ENCODE results near the gene THAP4. TPM values are rescaled to one million over a fixed set of nuclear protein-coding genes. Genes with fewer than 3 reads are reported as not detected.
A peak's percentile ranks its signal among the peaks of the same experiment; 100 is the strongest.

Gene THAP4
- total and polyA plus RNA-seq, 2 donors: 34.0 to 36.8 TPM

DNA sequence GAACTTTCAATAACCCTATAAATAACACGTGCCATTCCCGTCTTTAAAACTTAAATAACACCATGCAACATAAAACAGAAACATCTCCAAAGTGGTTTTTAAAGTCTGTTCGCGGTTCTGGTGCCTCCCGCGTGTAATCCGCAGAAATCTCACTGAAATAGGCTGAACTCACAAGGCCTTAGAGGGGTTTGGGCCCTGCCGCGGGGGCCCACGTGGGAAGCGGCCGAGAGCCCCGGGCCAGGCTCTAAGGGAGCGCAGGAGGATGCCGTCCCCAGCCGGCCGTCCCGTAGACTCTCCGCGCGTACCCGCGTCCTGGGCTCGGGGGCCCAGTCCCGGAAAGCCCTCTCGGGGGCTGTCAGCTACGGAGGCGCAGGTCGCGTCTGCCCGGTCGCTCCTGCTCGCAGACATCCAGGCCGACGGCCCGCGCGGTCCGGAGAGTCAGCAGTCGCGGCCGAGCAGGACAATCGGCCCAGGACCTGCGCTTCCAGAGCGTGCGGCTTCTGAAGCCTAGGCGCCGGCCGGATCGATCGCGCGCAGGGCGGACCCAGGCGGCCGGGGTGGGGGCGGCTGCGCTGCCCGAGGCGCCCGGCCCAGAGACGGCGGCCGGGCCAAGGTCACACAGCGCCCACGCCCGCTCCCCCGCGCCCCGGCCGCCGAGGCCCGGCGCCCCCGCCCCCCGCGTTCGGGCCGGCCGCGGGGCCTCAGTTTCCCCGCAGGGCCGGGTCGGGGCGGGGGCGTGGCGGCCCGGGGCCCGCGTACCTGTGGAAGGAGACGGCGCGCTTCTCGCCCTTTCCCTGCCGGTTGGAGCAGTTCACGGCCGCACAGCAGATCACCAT, 558 bp downstream of the THAP4 start:
- H3K9me3 ChIP-seq (ENCODE audit: control insufficient read depth in 2 of 2, insufficient read depth in 1 of 2, low read length in 1 of 2): peaks cover 3 to 12% of the 10 kb centered on the region in 2 donors
- DNase-seq (ENCODE audit: low read depth in 6 of 9, low spot score in 9 of 9): peak in 2 of 9 donors; percentile 13 to 39

GRCh38 chr2:241635756-241636155, 1.2 kb downstream of the THAP4 start:
- H3K4me1 ChIP-seq (ENCODE audit: control insufficient read depth in 2 of 2, insufficient read depth in 2 of 2, low read length in 2 of 2): peaks cover 7 to 11% of the 10 kb centered on the region in 2 donors
- H3K4me3 ChIP-seq (ENCODE audit: low read length in 2 of 2): peak overlapping the region; percentile 57 to 98

More for the DNA sequence above, 558 bp downstream of the THAP4 start:
- Histone ChIP-seq H3K36me3 (ENCODE audit: control insufficient read depth in 2 of 2, insufficient read depth in 2 of 2, low read length in 1 of 2) (peaks cover 26% of the 10 kb centered on the region in 2 donors), H3K4me1 (ENCODE audit: control insufficient read depth in 2 of 2, insufficient read depth in 2 of 2, low read length in 2 of 2) (peaks cover 7 to 11% of the 10 kb centered on the region in 2 donors), H3K27me3 (ENCODE audit: control insufficient read depth in 2 of 2, insufficient read depth in 1 of 2, low read length in 1 of 2) (peaks cover 0 to 5% of the 10 kb centered on the region in 2 donors), H3K4me3 (ENCODE audit: low read length in 2 of 2) (peak overlapping the region; percentile 57 to 98), H3K27ac (ENCODE audit: low read depth in 1 of 2, low read length in 1 of 2) (peak overlapping the region in 1 of 2 donors; percentile 98)
- WGBS: 1% methylated on average over 97 of the region's 97 CpGs

GRCh38 chr2:241633561-241633960, 3.4 kb downstream of the THAP4 start:
- no peak overlapping the region for H3K27ac ChIP-seq (ENCODE audit: low read depth in 1 of 2, low read length in 1 of 2)
- peaks cover 0 to 5% of the 10 kb centered on the region in 2 donors for H3K27me3 ChIP-seq (ENCODE audit: control insufficient read depth in 2 of 2, insufficient read depth in 1 of 2, low read length in 1 of 2)
- H3K9me3 ChIP-seq (ENCODE audit: control insufficient read depth in 2 of 2, insufficient read depth in 1 of 2, low read length in 1 of 2): no peaks in the 10 kb centered on the region
- no peak overlapping the region for H3K4me3 ChIP-seq (ENCODE audit: low read length in 2 of 2)
- H3K4me1 ChIP-seq (ENCODE audit: control insufficient read depth in 2 of 2, insufficient read depth in 2 of 2, low read length in 2 of 2): peaks cover 6 to 7% of the 10 kb centered on the region in 2 donors
- H3K36me3 ChIP-seq (ENCODE audit: control insufficient read depth in 2 of 2, insufficient read depth in 2 of 2, low read length in 1 of 2): peaks cover 24 to 31% of the 10 kb centered on the region in 2 donors
- 97% methylated on average over 17 of the region's 17 CpGs for WGBS
- no peak for DNase-seq (ENCODE audit: low read depth in 6 of 9, low spot score in 9 of 9)

More at GRCh38 chr2:241635756-241636155, 1.2 kb downstream of the THAP4 start:
- Histone ChIP-seq H3K27me3 (ENCODE audit: control insufficient read depth in 2 of 2, insufficient read depth in 1 of 2, low read length in 1 of 2) (peaks cover 0 to 5% of the 10 kb centered on the region in 2 donors), H3K9me3 (ENCODE audit: control insufficient read depth in 2 of 2, insufficient read depth in 1 of 2, low read length in 1 of 2) (peaks cover 3 to 12% of the 10 kb centered on the region in 2 donors), H3K36me3 (ENCODE audit: control insufficient read depth in 2 of 2, insufficient read depth in 2 of 2, low read length in 1 of 2) (peaks cover 26 to 32% of the 10 kb centered on the region in 2 donors), H3K27ac (ENCODE audit: low read depth in 1 of 2, low read length in 1 of 2) (no peak overlapping the region)
- no peak for DNase-seq (ENCODE audit: low read depth in 6 of 9, low spot score in 9 of 9)
- 71% methylated on average over 6 of the region's 6 CpGs for WGBS

DNA sequence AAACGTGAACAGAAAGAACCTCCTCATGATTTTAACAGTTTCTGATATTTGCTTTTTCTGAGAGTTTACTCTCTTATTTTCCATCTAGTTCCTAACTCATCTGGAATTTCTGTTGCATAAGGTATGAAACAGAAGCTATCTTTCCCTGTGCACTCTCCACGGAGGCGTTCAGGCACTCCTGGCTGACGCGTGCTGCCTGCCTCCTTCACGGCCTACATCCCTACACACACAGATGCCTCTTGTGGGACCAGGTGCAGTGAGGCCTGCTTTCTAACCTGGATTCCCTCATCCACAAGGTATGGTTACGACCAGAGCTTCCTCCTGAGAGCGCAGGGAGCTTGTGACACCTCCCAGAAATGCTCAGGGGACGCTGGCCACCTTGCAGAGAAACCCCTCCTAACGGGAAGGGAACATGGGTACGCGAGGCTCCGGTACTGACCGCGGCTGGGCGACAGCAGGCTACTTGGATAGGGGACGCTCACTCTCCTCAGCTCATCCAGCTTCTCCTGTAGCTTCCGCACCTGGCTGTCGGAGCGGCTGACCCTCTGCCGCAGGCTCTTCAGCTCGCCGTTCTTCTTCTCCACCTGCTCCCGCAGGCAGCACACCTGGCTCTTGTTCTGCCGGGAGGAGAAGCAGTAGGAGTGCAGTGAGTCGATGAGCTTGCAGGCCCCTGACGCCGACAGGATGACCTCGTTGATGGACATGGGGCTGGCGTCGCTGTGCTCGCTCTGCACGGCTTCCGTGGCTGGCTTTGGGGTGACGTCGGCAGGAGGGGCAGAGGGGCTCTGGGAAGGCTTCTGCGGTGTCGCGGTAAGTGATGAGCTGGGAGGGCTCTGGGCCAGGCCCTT, 4.3 kb downstream of the THAP4 start:
- H3K27me3 ChIP-seq (ENCODE audit: control insufficient read depth in 2 of 2, insufficient read depth in 1 of 2, low read length in 1 of 2): peaks cover 0 to 5% of the 10 kb centered on the region in 2 donors
- no peak overlapping the region for H3K27ac ChIP-seq (ENCODE audit: low read depth in 1 of 2, low read length in 1 of 2)
- H3K36me3 ChIP-seq (ENCODE audit: control insufficient read depth in 2 of 2, insufficient read depth in 2 of 2, low read length in 1 of 2): peaks cover 27 to 31% of the 10 kb centered on the region in 2 donors
- no peak for DNase-seq (ENCODE audit: low read depth in 6 of 9, low spot score in 9 of 9)
- peaks cover 3 to 7% of the 10 kb centered on the region in 2 donors for H3K4me1 ChIP-seq (ENCODE audit: control insufficient read depth in 2 of 2, insufficient read depth in 2 of 2, low read length in 2 of 2)
- no peak overlapping the region for H3K4me3 ChIP-seq (ENCODE audit: low read length in 2 of 2)
- H3K9me3 ChIP-seq (ENCODE audit: control insufficient read depth in 2 of 2, insufficient read depth in 1 of 2, low read length in 1 of 2): no peaks in the 10 kb centered on the region
- WGBS: 98% methylated on average over 39 of the region's 39 CpGs

DNA sequence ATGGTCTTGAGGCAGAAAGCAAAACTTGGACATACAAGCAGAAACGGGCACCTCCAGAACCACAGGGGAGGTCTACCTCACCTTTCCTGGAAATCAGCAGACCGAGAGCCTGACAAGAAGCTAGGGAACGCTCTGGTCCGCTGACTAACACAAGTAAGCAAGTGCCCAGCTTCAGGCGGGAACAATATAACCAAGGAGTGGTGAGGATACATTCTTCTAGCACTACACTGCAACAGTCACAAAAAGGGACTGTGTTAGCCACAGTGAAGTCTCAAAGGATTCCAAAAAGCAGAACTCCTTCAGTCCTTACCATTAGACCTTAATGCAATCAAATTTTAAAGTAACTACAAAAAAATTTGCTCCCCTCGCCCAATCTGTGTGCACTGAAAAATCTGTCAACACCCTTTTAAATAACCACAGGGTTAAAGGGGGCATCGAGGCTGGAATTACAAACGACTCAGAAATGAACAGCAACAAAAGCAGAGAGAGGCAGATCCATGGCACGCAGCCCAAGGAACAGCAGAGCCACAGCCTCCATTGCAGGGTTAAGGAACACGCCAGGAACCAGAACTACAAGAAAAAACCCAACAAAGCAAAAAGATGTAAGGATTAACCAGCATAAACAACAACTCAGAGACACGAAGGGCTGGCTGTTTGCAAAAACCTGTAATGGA, 7.1 kb downstream of the THAP4 start:
- WGBS: 93% methylated on average over 11 of the region's 11 CpGs
- no peak for DNase-seq (ENCODE audit: low read depth in 6 of 9, low spot score in 9 of 9)

DNA sequence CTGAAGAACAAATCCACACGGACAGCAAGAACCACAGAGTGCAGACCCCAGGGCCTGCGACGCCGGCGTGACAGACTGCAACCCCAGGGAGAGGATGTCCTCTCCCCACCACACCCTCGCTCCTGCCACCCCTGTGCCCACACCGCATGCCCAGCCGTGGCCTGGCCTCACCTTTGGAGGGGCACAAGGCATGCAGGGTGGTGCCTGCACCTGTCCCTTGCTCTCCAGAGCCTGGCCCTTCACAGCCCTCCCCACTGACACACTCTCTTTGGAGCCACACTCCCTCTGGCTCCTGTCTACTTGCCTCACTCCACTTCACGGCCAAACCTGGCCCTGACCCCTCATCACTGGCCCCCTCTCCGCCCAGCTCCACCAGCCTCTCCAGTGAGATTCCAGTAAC, 9.3 kb downstream of the THAP4 start:
- H3K27me3 ChIP-seq (ENCODE audit: control insufficient read depth in 2 of 2, insufficient read depth in 1 of 2, low read length in 1 of 2): no peaks in the 10 kb centered on the region
- H3K36me3 ChIP-seq (ENCODE audit: control insufficient read depth in 2 of 2, insufficient read depth in 2 of 2, low read length in 1 of 2): peaks cover 20 to 23% of the 10 kb centered on the region in 2 donors
- H3K4me1 ChIP-seq (ENCODE audit: control insufficient read depth in 2 of 2, insufficient read depth in 2 of 2, low read length in 2 of 2): no peaks in the 10 kb centered on the region
- no peak overlapping the region for H3K4me3 ChIP-seq (ENCODE audit: low read length in 2 of 2)
- DNase-seq (ENCODE audit: low read depth in 6 of 9, low spot score in 9 of 9): no peak
- WGBS: 96% methylated on average over 10 of the region's 10 CpGs
- no peak overlapping the region for H3K27ac ChIP-seq (ENCODE audit: low read depth in 1 of 2, low read length in 1 of 2)
- no peaks in the 10 kb centered on the region for H3K9me3 ChIP-seq (ENCODE audit: control insufficient read depth in 2 of 2, insufficient read depth in 1 of 2, low read length in 1 of 2)

More for the DNA sequence above, 7.1 kb downstream of the THAP4 start:
- Histone ChIP-seq H3K9me3 (ENCODE audit: control insufficient read depth in 2 of 2, insufficient read depth in 1 of 2, low read length in 1 of 2) (no peaks in the 10 kb centered on the region), H3K4me3 (ENCODE audit: low read length in 2 of 2) (no peak overlapping the region), H3K4me1 (ENCODE audit: control insufficient read depth in 2 of 2, insufficient read depth in 2 of 2, low read length in 2 of 2) (no peaks in the 10 kb centered on the region), H3K27me3 (ENCODE audit: control insufficient read depth in 2 of 2, insufficient read depth in 1 of 2, low read length in 1 of 2) (no peaks in the 10 kb centered on the region), H3K36me3 (ENCODE audit: control insufficient read depth in 2 of 2, insufficient read depth in 2 of 2, low read length in 1 of 2) (peaks cover 30 to 31% of the 10 kb centered on the region in 2 donors), H3K27ac (ENCODE audit: low read depth in 1 of 2, low read length in 1 of 2) (peak overlapping the region in 1 of 2 donors; percentile 42)

DNA sequence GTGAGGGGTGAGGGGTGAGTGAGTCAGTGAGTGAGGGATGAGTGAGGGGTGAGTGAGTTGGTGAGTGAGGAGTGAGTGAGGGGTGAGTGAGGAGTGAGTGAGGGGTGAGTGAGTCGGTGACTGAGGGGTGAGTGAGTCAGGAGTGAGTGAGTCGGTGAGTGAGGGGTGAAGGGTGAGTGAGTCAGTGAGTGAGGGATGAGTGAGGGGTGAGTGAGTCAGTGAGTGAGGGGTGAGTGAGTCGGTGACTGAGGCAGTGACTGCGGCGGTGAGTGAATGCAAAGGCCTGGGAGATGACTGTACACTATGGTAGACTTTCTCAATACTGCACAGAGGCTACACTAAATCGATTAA, 16.6 kb downstream of the THAP4 start:
- Histone ChIP-seq H3K4me3 (ENCODE audit: low read length in 2 of 2) (no peak overlapping the region), H3K4me1 (ENCODE audit: control insufficient read depth in 2 of 2, insufficient read depth in 2 of 2, low read length in 2 of 2) (peaks cover 6 to 14% of the 10 kb centered on the region in 2 donors), H3K27me3 (ENCODE audit: control insufficient read depth in 2 of 2, insufficient read depth in 1 of 2, low read length in 1 of 2) (no peaks in the 10 kb centered on the region), H3K9me3 (ENCODE audit: control insufficient read depth in 2 of 2, insufficient read depth in 1 of 2, low read length in 1 of 2) (no peaks in the 10 kb centered on the region), H3K36me3 (ENCODE audit: control insufficient read depth in 2 of 2, insufficient read depth in 2 of 2, low read length in 1 of 2) (peaks cover 0 to 14% of the 10 kb centered on the region in 2 donors), H3K27ac (ENCODE audit: low read depth in 1 of 2, low read length in 1 of 2) (no peak overlapping the region)
- DNase-seq (ENCODE audit: low read depth in 6 of 9, low spot score in 9 of 9): no peak
- WGBS: 97% methylated on average over 6 of the region's 6 CpGs

DNA sequence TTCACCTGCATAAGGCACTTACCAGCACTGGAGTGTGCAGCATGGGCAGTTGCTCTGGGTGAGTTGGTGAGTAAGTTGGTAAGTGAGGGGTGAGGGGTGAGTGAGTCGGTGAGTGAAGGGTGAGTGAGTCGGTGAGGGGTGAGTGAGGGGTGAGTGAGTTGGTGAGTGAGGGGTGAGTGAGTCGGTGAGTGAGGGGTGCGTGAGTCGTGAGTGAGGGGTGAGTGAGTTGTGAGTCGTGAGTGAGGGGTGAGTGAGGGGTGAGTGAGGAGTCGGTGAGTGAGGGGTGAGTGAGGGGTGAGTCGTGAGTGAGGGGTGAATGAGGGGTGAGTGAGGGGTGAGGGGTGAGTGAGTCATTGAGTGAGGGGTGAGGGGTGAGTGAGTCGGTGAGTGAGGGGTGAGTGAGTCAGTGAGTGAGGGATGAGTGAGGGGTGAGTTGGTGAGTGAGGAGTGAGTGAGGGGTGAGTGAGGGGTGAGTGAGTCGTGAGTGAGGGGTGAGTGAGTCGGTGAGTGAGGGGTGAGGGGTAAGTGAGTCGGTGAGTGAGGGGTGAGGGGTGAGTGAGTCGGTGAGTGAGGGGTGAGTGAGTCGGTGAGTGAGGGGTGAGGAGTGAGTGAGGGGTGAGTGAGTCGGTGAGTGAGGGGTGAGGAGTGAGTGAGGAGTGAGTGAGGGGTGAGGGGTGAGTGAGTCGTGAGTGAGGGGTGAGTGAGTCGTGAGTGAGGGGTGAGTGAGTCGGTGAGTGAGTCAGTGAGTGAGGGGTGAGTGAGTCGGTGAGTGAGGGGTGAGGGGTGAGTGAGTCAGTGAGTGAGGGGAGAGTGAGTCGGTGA, 17.1 kb downstream of the THAP4 start:
- WGBS: 97% methylated on average over 20 of the region's 20 CpGs
- no peaks in the 10 kb centered on the region for H3K9me3 ChIP-seq (ENCODE audit: control insufficient read depth in 2 of 2, insufficient read depth in 1 of 2, low read length in 1 of 2)
- no peaks in the 10 kb centered on the region for H3K27me3 ChIP-seq (ENCODE audit: control insufficient read depth in 2 of 2, insufficient read depth in 1 of 2, low read length in 1 of 2)
- no peak overlapping the region for H3K27ac ChIP-seq (ENCODE audit: low read depth in 1 of 2, low read length in 1 of 2)
- H3K4me1 ChIP-seq (ENCODE audit: control insufficient read depth in 2 of 2, insufficient read depth in 2 of 2, low read length in 2 of 2): peaks cover 6 to 14% of the 10 kb centered on the region in 2 donors
- peaks cover 0 to 10% of the 10 kb centered on the region in 2 donors for H3K36me3 ChIP-seq (ENCODE audit: control insufficient read depth in 2 of 2, insufficient read depth in 2 of 2, low read length in 1 of 2)
- H3K4me3 ChIP-seq (ENCODE audit: low read length in 2 of 2): no peak overlapping the region
- DNase-seq (ENCODE audit: low read depth in 6 of 9, low spot score in 9 of 9): no peak

Data from thymus (tissue), 11 donors.